DMS79 (cell line): ENCODE results near the gene FGD5.

Source experiments
- DNase-seq: peaks from one replicate; lab custom pipeline; 2025; lab: John Stamatoyannopoulos, UW

The FGD5 gene

GRCh38 chr3:14818804-14819500, at the start of gene FGD5:
FGD5 (plus strand) TSS chr3:14818962; CDS start chr3:14819072, 110 bp downstream.
- DNase-seq = no peak

GRCh38 chr3:14769544-14770325, 49.0 kb upstream of the FGD5 start:
- DNase-seq = no peak

- DNase-seq = no peak
Measured at GRCh38 chr3:14770591-14770990, 48.2 kb upstream of the FGD5 start.

- no peak for DNase-seq
Measured at GRCh38 chr3:14771593-14772497, 46.9 kb upstream of the FGD5 start.

GRCh38 chr3:14772533-14773138, 46.1 kb upstream of the FGD5 start:
- DNase-seq = no peak

GRCh38 chr3:14773281-14773680, 45.5 kb upstream of the FGD5 start:
- DNase-seq = no peak

GRCh38 chr3:14773691-14774128, 45.1 kb upstream of the FGD5 start:
- no peak for DNase-seq

GRCh38 chr3:14774431-14774830, 44.3 kb upstream of the FGD5 start:
- no peak for DNase-seq

GRCh38 chr3:14775011-14775410, 43.8 kb upstream of the FGD5 start:
- no peak for DNase-seq

- no peak for DNase-seq
Measured at GRCh38 chr3:14775563-14775962, 43.2 kb upstream of the FGD5 start.

GRCh38 chr3:14779069-14779685, 39.6 kb upstream of the FGD5 start:
- no peak for DNase-seq

GRCh38 chr3:14780927-14781507, 37.7 kb upstream of the FGD5 start:
- no peak for DNase-seq

GRCh38 chr3:14783480-14784086, 35.2 kb upstream of the FGD5 start:
- no peak for DNase-seq

- no peak for DNase-seq
Measured at GRCh38 chr3:14784087-14784681, 34.6 kb upstream of the FGD5 start.

GRCh38 chr3:14785207-14786155, 33.3 kb upstream of the FGD5 start:
- no peak for DNase-seq

- DNase-seq = no peak
Measured at GRCh38 chr3:14786369-14786768, 32.4 kb upstream of the FGD5 start.

- DNase-seq = no peak
Measured at GRCh38 chr3:14787630-14788029, 31.1 kb upstream of the FGD5 start.

- no peak for DNase-seq
Measured at GRCh38 chr3:14788644-14789043, 30.1 kb upstream of the FGD5 start.

GRCh38 chr3:14789221-14789620, 29.5 kb upstream of the FGD5 start:
- no peak for DNase-seq
